ENCODE measurements around the gene PPIE.

PPIE gene

DNA sequence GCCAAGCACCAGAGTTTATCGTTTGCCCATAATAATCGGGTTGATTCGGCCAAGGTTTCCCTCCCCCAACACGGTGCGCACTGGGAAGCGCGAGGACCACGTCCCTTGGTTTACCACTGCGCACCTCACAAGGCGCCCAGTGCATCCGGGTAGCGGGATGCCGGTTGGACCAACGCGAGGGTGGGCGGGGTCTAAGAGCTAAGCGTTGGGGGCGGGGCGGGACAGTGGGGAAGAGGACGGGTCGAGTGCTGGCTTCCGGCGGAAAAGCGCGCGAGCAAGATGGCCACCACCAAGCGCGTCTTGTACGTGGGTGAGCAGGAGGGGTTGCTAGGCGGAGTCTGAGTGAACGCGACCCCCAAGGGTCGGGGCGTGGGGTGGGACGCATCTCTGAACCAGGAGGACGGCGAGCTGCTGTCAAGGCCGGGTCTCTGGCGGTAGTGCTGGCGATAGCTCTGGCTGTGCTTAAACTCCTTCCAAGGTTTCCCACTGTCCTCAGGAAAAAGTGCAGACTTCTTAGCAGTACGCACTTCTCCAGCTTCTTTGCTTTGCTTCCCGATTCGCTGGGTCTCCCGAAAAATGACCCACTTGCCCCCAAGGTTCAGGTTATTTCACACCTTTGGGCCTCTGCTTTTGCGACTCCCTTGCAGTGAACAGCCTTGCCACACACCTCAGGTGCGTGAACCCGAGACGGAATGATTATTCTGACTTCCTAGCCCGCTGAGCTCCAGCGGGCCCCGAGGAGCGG is at the start of gene PPIE:
TSS of gene PPIE (plus strand) at position 261 of the 745 bp plus-strand sequence. CDS start at position 280, 19 bp downstream.
- H3K27ac ChIP-seq: peak within 1 kb of the TSS; percentile 88
- no peak for TF ChIP-seq ZFX (IDR thresholded peaks at IDR 0.05)
- TF ChIP-seq, protein P1, sequence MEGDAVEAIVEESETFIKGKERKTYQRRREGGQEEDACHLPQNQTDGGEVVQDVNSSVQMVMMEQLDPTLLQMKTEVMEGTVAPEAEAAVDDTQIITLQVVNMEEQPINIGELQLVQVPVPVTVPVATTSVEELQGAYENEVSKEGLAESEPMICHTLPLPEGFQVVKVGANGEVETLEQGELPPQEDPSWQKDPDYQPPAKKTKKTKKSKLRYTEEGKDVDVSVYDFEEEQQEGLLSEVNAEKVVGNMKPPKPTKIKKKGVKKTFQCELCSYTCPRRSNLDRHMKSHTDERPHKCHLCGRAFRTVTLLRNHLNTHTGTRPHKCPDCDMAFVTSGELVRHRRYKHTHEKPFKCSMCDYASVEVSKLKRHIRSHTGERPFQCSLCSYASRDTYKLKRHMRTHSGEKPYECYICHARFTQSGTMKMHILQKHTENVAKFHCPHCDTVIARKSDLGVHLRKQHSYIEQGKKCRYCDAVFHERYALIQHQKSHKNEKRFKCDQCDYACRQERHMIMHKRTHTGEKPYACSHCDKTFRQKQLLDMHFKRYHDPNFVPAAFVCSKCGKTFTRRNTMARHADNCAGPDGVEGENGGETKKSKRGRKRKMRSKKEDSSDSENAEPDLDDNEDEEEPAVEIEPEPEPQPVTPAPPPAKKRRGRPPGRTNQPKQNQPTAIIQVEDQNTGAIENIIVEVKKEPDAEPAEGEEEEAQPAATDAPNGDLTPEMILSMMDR (conservative IDR thresholded peaks at IDR 0.05): no peak

GRCh38 chr1:39689214-39689613 is 49.5 kb upstream of the PPIE start:
- H3K27ac ChIP-seq: no peak overlapping the region
- TF ChIP-seq ZFX (IDR thresholded peaks at IDR 0.05): no peak
- TF ChIP-seq, protein P1 (conservative IDR thresholded peaks at IDR 0.05): no peak

GRCh38 chr1:39689635-39690034 is 49.0 kb upstream of the PPIE start:
- TF ChIP-seq, protein P1 (conservative IDR thresholded peaks at IDR 0.05): no peak
- TF ChIP-seq ZFX (IDR thresholded peaks at IDR 0.05): no peak
- no peak overlapping the region for H3K27ac ChIP-seq

DNA sequence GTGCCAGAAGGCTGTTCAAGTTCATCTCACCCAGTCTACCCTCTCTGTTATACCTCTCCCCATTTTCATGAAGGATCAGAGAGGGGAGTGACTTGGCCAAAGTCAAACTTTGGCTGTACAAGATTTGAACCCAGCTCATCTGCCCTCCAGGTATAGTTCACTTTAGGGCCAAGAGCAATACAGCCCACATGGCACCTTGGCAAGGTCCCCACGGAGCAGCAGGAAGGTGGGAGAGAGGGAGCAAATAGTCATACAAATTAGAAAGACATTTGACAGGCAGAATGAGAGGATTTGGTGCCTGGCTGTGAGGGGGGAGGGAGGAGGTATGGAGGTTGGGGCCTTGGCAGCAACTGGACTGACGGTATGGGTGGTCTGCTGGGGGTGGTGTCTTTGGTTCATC is 48.5 kb upstream of the PPIE start:
- TF ChIP-seq, protein P1 (conservative IDR thresholded peaks at IDR 0.05): no peak

DNA sequence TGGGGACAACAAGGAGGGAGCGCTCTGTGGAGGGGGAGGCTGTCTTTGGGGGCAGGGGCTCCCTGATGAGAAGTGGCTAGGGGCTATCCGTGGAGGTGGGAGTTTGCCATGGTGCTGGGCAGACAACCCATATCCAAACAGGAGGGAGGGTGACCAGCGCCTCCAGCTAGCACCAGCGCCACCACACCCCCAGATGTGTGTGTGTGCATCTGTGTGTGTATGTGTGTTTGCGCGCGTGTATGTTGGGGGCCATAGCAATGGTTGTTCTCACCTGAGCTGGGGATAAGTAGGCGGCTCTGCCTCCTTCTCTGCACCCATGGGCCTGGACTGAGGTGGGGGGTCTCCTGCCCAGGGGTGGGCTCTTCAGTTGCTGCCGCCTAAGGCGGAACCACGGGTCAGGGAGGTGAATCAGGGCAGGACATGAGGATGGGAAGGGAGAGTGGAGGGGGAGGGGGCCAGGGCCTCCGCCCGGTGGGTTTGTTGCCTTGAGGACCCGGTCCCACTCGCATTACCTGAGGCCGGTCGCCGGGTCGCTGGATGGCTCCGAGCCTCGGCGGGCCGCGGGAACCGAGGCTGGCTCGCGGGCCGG is 47.8 kb upstream of the PPIE start:
- TF ChIP-seq, protein P1 (conservative IDR thresholded peaks at IDR 0.05): no peak
- TF ChIP-seq ZFX (IDR thresholded peaks at IDR 0.05): no peak
- no peak overlapping the region for H3K27ac ChIP-seq

More for the DNA sequence above, 48.5 kb upstream of the PPIE start:
- no peak overlapping the region for H3K27ac ChIP-seq

DNA sequence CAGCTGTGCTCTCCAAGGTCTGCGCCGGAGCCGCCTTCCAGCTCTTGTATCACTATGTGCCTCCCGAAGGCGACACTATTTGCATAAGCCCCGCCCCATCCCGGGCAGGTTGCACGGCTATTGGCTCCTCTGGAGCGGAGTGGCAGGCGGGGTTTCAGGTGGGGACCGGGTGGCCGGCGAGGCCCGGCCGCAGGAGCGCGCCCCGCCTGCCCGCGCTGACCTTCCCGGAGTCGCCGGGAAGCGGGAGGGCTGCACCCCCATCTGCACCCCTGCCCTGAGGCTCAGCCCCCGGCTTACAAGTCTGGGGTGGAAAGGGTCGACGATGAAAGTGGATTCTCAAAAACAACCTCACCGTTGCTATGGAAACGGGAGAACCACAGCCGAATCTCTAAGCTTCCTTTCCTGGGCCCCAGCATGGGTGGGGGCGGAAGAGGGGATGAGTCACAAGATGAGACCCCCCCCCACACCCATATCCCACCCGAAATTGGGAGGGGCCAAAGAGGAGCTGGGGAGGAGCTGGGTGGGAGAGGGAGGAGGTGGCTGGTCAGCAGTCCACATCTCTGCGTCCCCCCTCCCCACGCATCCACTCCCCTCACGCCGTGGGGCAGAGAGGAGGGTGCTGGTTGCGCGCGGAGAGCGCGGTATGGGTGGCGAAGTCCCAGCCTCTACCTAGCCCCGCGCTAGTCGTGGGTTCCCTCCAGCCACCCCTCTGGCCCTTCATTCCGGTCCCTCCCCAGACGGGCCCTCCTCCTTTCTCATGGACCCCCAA is 47.1 kb upstream of the PPIE start, which contains the start of gene HPCAL4:
TSS of gene HPCAL4 (minus strand) at position 51 of the 769 bp plus-strand sequence. CDS start 6,830 bp downstream, outside the sequence.
- TF ChIP-seq ZFX (IDR thresholded peaks at IDR 0.05): no peak
- TF ChIP-seq, protein P1 (conservative IDR thresholded peaks at IDR 0.05): no peak
- no peak within 1 kb of the TSS for H3K27ac ChIP-seq

Measured in C4-2B (cell line).